GM21529 (cell line): Measurements from ENCODE around the gene FOXL1.

Experiments used
- ATAC-seq: cut with Tn5 transposase; IDR thresholded peaks from one replicate; pipeline ENCODE4 v1.9.1; 2021; ENCODE audit not compliant: unreplicated experiment

Gene FOXL1

GRCh38 chr16:86631444-86631843 lies 53.1 kb downstream of the FOXL1 start:
- ATAC-seq = no peak
